ENCODE results near the gene DMGDH. TPM values are rescaled to one million over a fixed set of nuclear protein-coding genes. Genes with fewer than 3 reads are reported as not detected.

The DMGDH gene
- total RNA-seq, result 100 to 1,000 TPM in 2 of 6 experiments, 10 to 100 TPM in 4; 55.7 to 128 (median 83.5) TPM
- long read RNA-seq, transcript DMGDH-201 (16 exons, 3,106 nt), result major isoform, 9 of 29 reads
- long read RNA-seq, partial matches to known transcripts, result 9 of 29 reads
- long read RNA-seq, other reads (novel, unspliced or antisense), result 11 of 29 reads

- no peaks in the 10 kb centered on the region for H3K9me3 ChIP-seq
- H3K4me3 ChIP-seq, result peak within 1 kb of the TSS; percentile 51 to 85 (median 74)
- intact Hi-C loops (cut with DNase I), result no loop called here
- H3K27ac ChIP-seq, result peak within 1 kb of the TSS; percentile 82 to 98 (median 96)
- DNase-seq (peak; percentile 75 to 84 (median 82)), ATAC-seq (peak; percentile 72 to 93 (median 86))
- WGBS (ENCODE audit: insufficient coverage, low coverage, low lambda C conversion rate, missing lambda C conversion rate), result 1% methylated on average over 15 of the region's 79 CpGs
- H3K36me3 ChIP-seq, result peaks cover 0 to 2% (median 0%) of the 10 kb centered on the region in 4 donors
- H3K27me3 ChIP-seq, result no peaks in the 10 kb centered on the region
- peaks cover 0 to 30% (median 10%) of the 10 kb centered on the region in 4 donors for H3K4me1 ChIP-seq
- TF ChIP-seq CTCF (IDR thresholded peaks at IDR 0.05) (no peak), POLR2A (IDR thresholded peaks at IDR 0.05) (peak; percentile 71)
These were observed at the start of gene DMGDH, which contains the start of gene BHMT2 for GRCh38 chr5:79069488-79070349. Gene DMGDH (minus strand): TSS chr5:79069674. CDS start chr5:79069620, 54 bp downstream. Gene BHMT2 (plus strand): TSS chr5:79069767. CDS start chr5:79069783, 16 bp downstream.

- Histone ChIP-seq H3K9me3 (no peaks in the 10 kb centered on the region), H3K4me1 (peaks cover 0 to 42% (median 20%) of the 10 kb centered on the region in 4 donors), H3K36me3 (peaks cover 0 to 35% (median 4%) of the 10 kb centered on the region in 4 donors), H3K27me3 (no peaks in the 10 kb centered on the region), H3K4me3 (peak overlapping the region; percentile 33 to 78 (median 62)), H3K27ac (peak overlapping the region in 2 of 3 donors; percentile 82 to 86)
- ATAC-seq (peak in 1 of 4 donors; percentile 0), DNase-seq (peak in 1 of 3 donors; percentile 49)
- no peak for TF ChIP-seq CTCF (IDR thresholded peaks at IDR 0.05)
- no peak for TF ChIP-seq POLR2A (IDR thresholded peaks at IDR 0.05)
- WGBS (ENCODE audit: insufficient coverage, low coverage, low lambda C conversion rate, missing lambda C conversion rate), result 28% methylated on average over 4 of the region's 5 CpGs
- intact Hi-C loops (cut with DNase I), result loop anchor here in 1 of 2 donors (5.0 kb wide), 1 partner anchor 85 kb away; no protein-coding TSS in a partner anchor
These were observed 43.2 kb upstream of the DMGDH start for GRCh38 chr5:79112703-79113058.

- ATAC-seq (peak; percentile 17 to 67 (median 64)), DNase-seq (peak in 1 of 3 donors; percentile 56)
- Histone ChIP-seq H3K9me3 (no peaks in the 10 kb centered on the region), H3K36me3 (peaks cover 0 to 30% (median 4%) of the 10 kb centered on the region in 4 donors), H3K27me3 (no peaks in the 10 kb centered on the region), H3K4me1 (peaks cover 0 to 42% (median 17%) of the 10 kb centered on the region in 4 donors), H3K4me3 (peak overlapping the region; percentile 33 to 78 (median 62)), H3K27ac (peak overlapping the region; percentile 17 to 86 (median 82))
- TF ChIP-seq CTCF (IDR thresholded peaks at IDR 0.05), result no peak
- TF ChIP-seq POLR2A (IDR thresholded peaks at IDR 0.05), result no peak
- intact Hi-C loops (cut with DNase I), result loop anchor here in 1 of 2 donors (5.0 kb wide), 1 partner anchor 85 kb away; no protein-coding TSS in a partner anchor
- under 1% methylated on average over 29 of the region's 39 CpGs for WGBS (ENCODE audit: insufficient coverage, low coverage, low lambda C conversion rate, missing lambda C conversion rate)
These were observed 42.7 kb upstream of the DMGDH start for GRCh38 chr5:79111960-79112702.

GRCh38 chr5:79111387-79111959 is 42.0 kb upstream of the DMGDH start, which contains the start of gene BHMT:
Gene BHMT (plus strand): TSS chr5:79111809. CDS start chr5:79111886, 77 bp downstream.
- TF ChIP-seq CTCF (IDR thresholded peaks at IDR 0.05), result no peak
- TF ChIP-seq POLR2A (IDR thresholded peaks at IDR 0.05), result peak; percentile 92
- 17% methylated on average over 2 of the region's 32 CpGs for WGBS (ENCODE audit: insufficient coverage, low coverage, low lambda C conversion rate, missing lambda C conversion rate)
- Histone ChIP-seq H3K27ac (peak within 1 kb of the TSS; percentile 17 to 86 (median 82)), H3K36me3 (peaks cover 0 to 23% (median 2%) of the 10 kb centered on the region in 4 donors), H3K4me3 (peak within 1 kb of the TSS; percentile 33 to 78 (median 62)), H3K27me3 (no peaks in the 10 kb centered on the region), H3K9me3 (no peaks in the 10 kb centered on the region), H3K4me1 (peaks cover 0 to 42% (median 16%) of the 10 kb centered on the region in 4 donors)
- DNase-seq, result peak; percentile 86 to 97 (median 96)
- peak; percentile 78 to 93 (median 87) for ATAC-seq
- intact Hi-C loops (cut with DNase I), result loop anchor here in 1 of 2 donors (5.0 kb wide), 1 partner anchor 84 kb away; no protein-coding TSS in a partner anchor

Measured in right lobe of liver (tissue), 6 donors.